WI38 (cell line): ENCODE measurements around the gene PET100.

Experiments
- H3K4me3 ChIP-seq: 2 replicates; pipeline ENCODE4 v1.5.1; 2011; ENCODE audit warnings: low read depth, mild to moderate bottlenecking, control low read depth, low read length
- TF ChIP-seq, protein P1 (sequence below): IDR thresholded peaks from 2 replicates; pipeline ENCODE4 v1.5.1; 2012; ENCODE audit warnings: low read depth, mild to moderate bottlenecking, control low read depth, low read length

PET100 gene

DNA sequence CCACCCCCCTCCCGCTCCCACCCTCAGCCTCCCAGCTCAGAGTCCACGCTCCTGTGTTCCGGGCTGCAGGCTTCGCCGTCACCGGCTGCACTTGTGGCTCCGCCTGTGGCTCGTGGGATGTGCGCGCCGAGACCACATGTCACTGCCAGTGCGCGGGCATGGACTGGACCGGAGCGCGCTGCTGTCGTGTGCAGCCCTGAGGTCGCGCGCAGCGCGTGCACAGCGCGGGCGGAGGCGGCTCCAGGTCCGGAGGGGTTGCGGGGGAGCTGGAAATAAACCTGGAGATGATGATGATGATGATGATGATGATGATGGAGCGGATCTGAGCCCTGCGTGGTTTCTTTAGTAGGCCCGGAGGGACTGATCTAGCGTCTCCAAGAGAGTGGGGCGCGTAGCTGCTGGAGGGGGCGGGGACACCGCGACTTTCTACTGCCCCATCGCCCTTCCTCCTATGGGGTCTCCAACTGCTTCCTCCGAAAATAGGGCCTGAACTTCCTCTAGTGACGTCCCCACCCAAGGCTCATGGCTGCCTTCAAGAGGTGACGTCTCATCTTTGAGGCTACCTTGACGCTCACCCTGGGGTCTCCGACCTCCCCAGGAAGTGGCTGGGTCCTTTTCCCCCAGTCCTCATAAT, 40.7 kb downstream of the PET100 start:
- H3K4me3 ChIP-seq = no peak overlapping the region
- TF ChIP-seq, protein P1, sequence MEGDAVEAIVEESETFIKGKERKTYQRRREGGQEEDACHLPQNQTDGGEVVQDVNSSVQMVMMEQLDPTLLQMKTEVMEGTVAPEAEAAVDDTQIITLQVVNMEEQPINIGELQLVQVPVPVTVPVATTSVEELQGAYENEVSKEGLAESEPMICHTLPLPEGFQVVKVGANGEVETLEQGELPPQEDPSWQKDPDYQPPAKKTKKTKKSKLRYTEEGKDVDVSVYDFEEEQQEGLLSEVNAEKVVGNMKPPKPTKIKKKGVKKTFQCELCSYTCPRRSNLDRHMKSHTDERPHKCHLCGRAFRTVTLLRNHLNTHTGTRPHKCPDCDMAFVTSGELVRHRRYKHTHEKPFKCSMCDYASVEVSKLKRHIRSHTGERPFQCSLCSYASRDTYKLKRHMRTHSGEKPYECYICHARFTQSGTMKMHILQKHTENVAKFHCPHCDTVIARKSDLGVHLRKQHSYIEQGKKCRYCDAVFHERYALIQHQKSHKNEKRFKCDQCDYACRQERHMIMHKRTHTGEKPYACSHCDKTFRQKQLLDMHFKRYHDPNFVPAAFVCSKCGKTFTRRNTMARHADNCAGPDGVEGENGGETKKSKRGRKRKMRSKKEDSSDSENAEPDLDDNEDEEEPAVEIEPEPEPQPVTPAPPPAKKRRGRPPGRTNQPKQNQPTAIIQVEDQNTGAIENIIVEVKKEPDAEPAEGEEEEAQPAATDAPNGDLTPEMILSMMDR = no peak

DNA sequence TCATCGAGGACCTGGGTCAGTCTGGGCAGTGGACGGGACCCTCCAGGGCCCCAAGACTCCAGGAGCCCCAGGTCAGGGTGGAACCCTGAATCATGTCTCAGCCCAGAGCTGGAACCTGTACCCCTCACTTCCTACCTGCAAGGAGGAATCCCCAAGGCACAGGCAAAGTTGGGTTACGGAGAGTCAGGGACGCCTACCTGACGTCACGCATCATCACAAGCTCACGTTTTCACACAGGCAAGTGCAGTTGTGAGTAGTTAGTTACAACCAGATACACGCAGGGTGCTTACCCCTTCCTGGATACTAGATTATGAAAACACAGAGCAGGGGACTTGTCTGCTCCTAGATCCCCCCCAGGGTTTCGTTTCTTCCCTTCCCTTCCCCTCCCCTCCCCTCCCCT, 41.2 kb downstream of the PET100 start:
- H3K4me3 ChIP-seq = no peak overlapping the region
- TF ChIP-seq, protein P1 = no peak

DNA sequence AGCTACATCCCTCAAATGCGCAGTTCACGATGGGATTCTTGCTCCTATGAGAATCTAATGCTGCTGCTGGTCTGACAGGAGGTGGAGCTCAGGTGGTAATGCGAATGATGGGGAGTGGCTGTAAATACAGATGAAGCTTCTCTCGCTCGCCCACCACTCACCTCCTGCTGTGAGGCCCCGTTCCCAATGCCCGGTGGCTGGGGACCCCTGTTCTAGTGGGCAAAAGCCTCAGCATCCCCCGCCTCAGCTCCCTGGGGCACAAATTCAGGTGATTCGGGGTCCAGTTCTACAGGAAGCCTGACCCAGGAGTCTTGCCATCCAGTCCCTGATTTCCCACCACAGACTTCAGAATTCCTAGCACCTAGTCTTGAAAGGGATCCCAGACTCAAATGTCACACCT, 42.9 kb downstream of the PET100 start:
- TF ChIP-seq, protein P1 = no peak
- H3K4me3 ChIP-seq = no peak overlapping the region

DNA sequence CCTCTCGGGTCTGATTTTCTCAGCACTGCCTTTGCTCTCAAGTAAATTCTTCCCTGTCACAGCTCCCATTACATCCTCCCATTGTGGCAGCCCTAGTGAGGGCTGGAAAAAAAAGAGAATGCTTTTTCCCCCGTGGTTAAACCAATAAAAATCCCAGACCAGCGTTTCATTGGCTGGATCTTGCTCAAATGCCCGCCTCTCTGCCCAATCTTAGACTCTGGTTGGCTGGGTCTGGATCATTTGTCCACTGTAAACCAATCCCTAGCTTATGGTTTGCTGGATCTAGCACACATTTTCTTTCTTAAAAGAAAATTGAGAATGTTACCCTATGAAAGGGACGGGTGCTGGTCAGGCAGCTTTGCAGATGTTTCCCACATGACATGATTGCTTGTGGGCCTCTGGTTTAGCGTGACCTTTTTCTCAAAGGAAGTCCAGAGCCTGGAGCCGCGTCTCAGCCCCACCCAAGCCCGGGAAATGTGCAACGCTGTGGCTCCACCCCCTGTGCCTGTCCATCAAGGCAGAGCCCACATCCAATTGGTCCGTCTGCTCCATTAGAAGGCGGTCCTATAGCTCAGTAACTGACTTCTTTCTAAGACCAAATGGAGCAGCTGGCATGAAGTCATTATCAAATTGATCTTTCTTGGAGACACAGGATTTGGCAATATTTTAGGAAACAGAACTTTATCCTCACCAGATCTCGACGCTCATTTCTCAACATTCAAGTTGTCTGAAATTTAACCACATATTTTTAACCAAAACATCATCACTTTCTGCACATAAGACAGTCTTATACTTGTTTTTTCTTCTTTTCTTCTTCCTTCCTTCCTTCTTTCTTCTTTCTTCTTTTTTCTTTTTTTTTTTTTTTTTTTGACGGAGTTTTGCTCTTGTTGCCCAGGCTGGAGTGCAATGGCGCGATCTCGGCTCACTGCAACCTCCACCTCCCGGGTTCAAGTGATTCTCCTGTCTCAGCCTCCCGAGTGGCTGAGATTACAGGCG, 44.7 kb downstream of the PET100 start:
- TF ChIP-seq, protein P1 = no peak
- H3K4me3 ChIP-seq = no peak overlapping the region

DNA sequence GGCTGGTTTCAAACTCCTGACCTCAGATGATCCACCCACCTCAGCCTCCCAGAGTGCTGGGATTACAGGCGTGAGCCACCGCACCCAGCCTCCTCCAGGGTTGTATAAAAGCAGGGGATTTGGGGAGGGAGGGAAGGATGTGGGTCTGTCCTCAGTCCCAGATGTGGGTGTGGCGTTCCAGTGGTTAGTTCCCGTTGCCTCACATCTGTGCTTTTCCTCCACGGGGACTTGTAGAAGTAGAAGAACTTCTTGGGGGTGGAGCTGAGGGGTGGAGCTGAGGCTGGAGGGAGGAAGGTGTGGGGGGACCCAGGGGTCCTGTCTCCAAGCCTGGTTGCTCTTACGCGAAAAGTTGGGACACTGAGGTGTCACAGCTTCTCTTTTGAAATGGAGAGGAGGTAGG, 46.8 kb downstream of the PET100 start:
- TF ChIP-seq, protein P1 = no peak
- H3K4me3 ChIP-seq = no peak overlapping the region

DNA sequence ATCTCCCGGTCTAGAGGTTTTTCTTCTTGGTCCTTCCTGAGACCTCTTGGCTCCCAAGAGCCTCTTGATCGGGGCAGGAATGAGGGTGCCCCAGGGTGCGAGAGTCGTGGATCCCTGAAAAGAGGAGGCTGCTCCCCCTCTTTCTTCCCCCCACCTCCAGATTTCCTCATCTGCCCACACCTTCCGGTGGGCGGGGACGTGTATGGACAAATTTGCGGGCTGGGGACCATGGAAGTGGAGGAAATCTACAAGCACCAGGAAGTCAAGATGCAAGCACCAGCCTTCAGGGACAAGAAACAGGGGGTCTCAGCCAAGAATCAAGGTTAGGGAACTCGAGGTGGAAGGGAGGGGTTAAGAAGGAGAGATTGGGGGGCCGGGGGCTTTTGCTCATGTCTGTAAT, 47.3 kb downstream of the PET100 start, which contains the start of gene MCEMP1:
MCEMP1 (plus strand) TSS at position 237 of the 400 bp plus-strand sequence; CDS start at position 268, 31 bp downstream.
- H3K4me3 ChIP-seq = no peak within 1 kb of the TSS
- TF ChIP-seq, protein P1 = no peak
